HEK293 (cell line): ENCODE results near the gene ARL2BP.

Experiments used
- CTCF ChIA-PET: fragments of 350-600 bp; formaldehyde crosslinking; extraction: SDS; loops from one replicate; lab custom pipeline; 2021; ENCODE audit warnings: antibody characterized with exemption; lab: Yijun Ruan, JAX
- POLR2A ChIA-PET: fragments of 300-600 bp; formaldehyde crosslinking; extraction: SDS; loops from one replicate; lab custom pipeline; 2020; ENCODE audit warnings: antibody characterized with exemption, inconsistent platforms; lab: Yijun Ruan, JAX
- H3K27ac ChIP-seq: fragments of 200-500 bp; sonication (Bioruptor generic); 2 replicates; pipeline ENCODE4 v1.5.1; 2014; ENCODE audit warnings: low read depth, low read length, control low read depth, inconsistent platforms; ENCODE audit errors: extremely low read depth
- H3K36me3 ChIP-seq, 2 experiments: fragments of 200-500 bp in 1 of 2; sonication (Bioruptor generic) in 1 of 2; 1 replicate in 1 of 2; 2 replicates in 1 of 2; pipeline ENCODE4 v1.5.1; 2014 to 2017; ENCODE audit warnings: inconsistent platforms in 2 of 2, low read length in 2 of 2; ENCODE audit not compliant: control insufficient read depth in 2 of 2, insufficient read depth in 1 of 2
- H3K4me1 ChIP-seq: fragments of 200-500 bp; sonication (Bioruptor generic); 2 replicates; pipeline ENCODE4 v1.5.1; 2014; ENCODE audit warnings: mild to moderate bottlenecking, low read length, inconsistent platforms; ENCODE audit not compliant: control insufficient read depth, insufficient read depth
- H3K4me3 ChIP-seq: 2 replicates; pipeline ENCODE4 v1.5.1; 2011; ENCODE audit warnings: low read depth, mild to moderate bottlenecking, control low read depth, low read length, moderate library complexity
- H3K9me3 ChIP-seq: fragments of 200-500 bp; sonication (Bioruptor generic); 2 replicates; pipeline ENCODE4 v1.5.1; 2014; ENCODE audit warnings: low read depth, low read length, inconsistent platforms; ENCODE audit not compliant: control insufficient read depth, insufficient read depth
- BCL11A ChIP-seq: fragments of 450-650 bp; formaldehyde crosslinking; IDR thresholded peaks from 2 replicates; pipeline ENCODE4 v1.5.1; 2016; ENCODE audit warnings: low read depth, missing biosample characterization, missing genetic modification characterization
- BCL11B ChIP-seq: fragments of 450-650 bp; formaldehyde crosslinking; IDR thresholded peaks from 2 replicates; pipeline ENCODE4 v1.5.1; 2016; ENCODE audit warnings: low read depth, missing biosample characterization, missing genetic modification characterization
- GLI2 ChIP-seq: fragments of 450-650 bp; formaldehyde crosslinking; IDR thresholded peaks from 2 replicates; pipeline ENCODE4; 2017; ENCODE audit warnings: missing biosample characterization, missing genetic modification characterization, low read depth, borderline replicate concordance
- GLIS2 ChIP-seq: fragments of 450-650 bp; formaldehyde crosslinking; IDR thresholded peaks from 2 replicates; pipeline ENCODE4 v1.5.1; 2016; ENCODE audit warnings: missing biosample characterization, missing genetic modification characterization
- KLF8 ChIP-seq: fragments of 450-650 bp; formaldehyde crosslinking; IDR thresholded peaks from 2 replicates; pipeline ENCODE4 v1.5.1; 2016; ENCODE audit warnings: missing biosample characterization, missing genetic modification characterization
- OSR2 ChIP-seq: fragments of 450-650 bp; formaldehyde crosslinking; IDR thresholded peaks from 2 replicates; pipeline ENCODE4 v1.5.1; 2016; ENCODE audit warnings: missing biosample characterization, missing genetic modification characterization
- REPIN1 ChIP-seq: fragments of 450-650 bp; formaldehyde crosslinking; IDR thresholded peaks from 2 replicates; pipeline ENCODE4 v1.5.1; 2017; ENCODE audit warnings: missing biosample characterization, missing genetic modification characterization, low read depth
- SP7 ChIP-seq: fragments of 450-650 bp; formaldehyde crosslinking; IDR thresholded peaks from 2 replicates; pipeline ENCODE4 v1.5.1; 2016; ENCODE audit warnings: missing biosample characterization, missing genetic modification characterization
- ZBTB17 ChIP-seq: fragments of 450-650 bp; formaldehyde crosslinking; IDR thresholded peaks from 2 replicates; pipeline ENCODE4 v1.5.1; 2016; ENCODE audit warnings: missing biosample characterization, missing genetic modification characterization
- ZNF121 ChIP-seq: fragments of 450-650 bp; formaldehyde crosslinking; IDR thresholded peaks from 2 replicates; pipeline ENCODE4 v1.5.1; 2016; ENCODE audit warnings: missing biosample characterization, missing genetic modification characterization
- ZNF292 ChIP-seq: fragments of 450-650 bp; formaldehyde crosslinking; IDR thresholded peaks from 2 replicates; pipeline ENCODE4 v1.5.1; 2016; ENCODE audit warnings: low read depth, missing biosample characterization, missing genetic modification characterization, borderline replicate concordance
- ZNF335 ChIP-seq: fragments of 450-650 bp; formaldehyde crosslinking; conservative IDR thresholded peaks from 2 replicates; pipeline ENCODE4 v1.5.1; 2016; ENCODE audit warnings: missing biosample characterization, missing genetic modification characterization
- ZNF366 ChIP-seq: fragments of 450-650 bp; formaldehyde crosslinking; conservative IDR thresholded peaks from 2 replicates; pipeline ENCODE4 v1.5.1; 2016; ENCODE audit warnings: missing biosample characterization, missing genetic modification characterization
- ZNF394 ChIP-seq: fragments of 450-650 bp; formaldehyde crosslinking; IDR thresholded peaks from 2 replicates; pipeline ENCODE4 v1.5.1; 2016; ENCODE audit warnings: missing biosample characterization, missing genetic modification characterization, mild to moderate bottlenecking, moderate library complexity, borderline replicate concordance
- ZNF558 ChIP-seq: fragments of 450-650 bp; formaldehyde crosslinking; IDR thresholded peaks from 2 replicates; pipeline ENCODE4 v1.5.1; 2016; ENCODE audit warnings: missing biosample characterization, missing genetic modification characterization
- ZNF560 ChIP-seq: fragments of 450-650 bp; formaldehyde crosslinking; IDR thresholded peaks from 2 replicates; pipeline ENCODE4 v1.5.1; 2017; ENCODE audit warnings: missing biosample characterization, missing genetic modification characterization, borderline replicate concordance
- ZNF670 ChIP-seq: fragments of 450-650 bp; formaldehyde crosslinking; IDR thresholded peaks from 2 replicates; pipeline ENCODE4 v1.5.1; 2016; ENCODE audit warnings: missing biosample characterization, missing genetic modification characterization, low read depth
- TF ChIP-seq, protein P1 (sequence below): fragments of 450-650 bp; formaldehyde crosslinking; IDR thresholded peaks from 2 replicates; pipeline ENCODE4 v1.5.1; 2017; ENCODE audit warnings: missing biosample characterization, missing genetic modification characterization
- TF ChIP-seq, protein P2 (sequence below): fragments of 450-650 bp; formaldehyde crosslinking; IDR thresholded peaks from 2 replicates; pipeline ENCODE4 v1.5.1; 2017; ENCODE audit warnings: missing biosample characterization, missing genetic modification characterization
- TF ChIP-seq, protein P3 (sequence below): fragments of 450-650 bp; formaldehyde crosslinking; IDR thresholded peaks from 2 replicates; pipeline ENCODE4 v1.5.1; 2016; ENCODE audit warnings: missing biosample characterization, missing genetic modification characterization
- TF ChIP-seq, protein P4 (sequence below): fragments of 450-650 bp; formaldehyde crosslinking; IDR thresholded peaks from 2 replicates; pipeline ENCODE4 v1.5.1; 2016; ENCODE audit warnings: missing biosample characterization, missing genetic modification characterization

ARL2BP gene

DNA sequence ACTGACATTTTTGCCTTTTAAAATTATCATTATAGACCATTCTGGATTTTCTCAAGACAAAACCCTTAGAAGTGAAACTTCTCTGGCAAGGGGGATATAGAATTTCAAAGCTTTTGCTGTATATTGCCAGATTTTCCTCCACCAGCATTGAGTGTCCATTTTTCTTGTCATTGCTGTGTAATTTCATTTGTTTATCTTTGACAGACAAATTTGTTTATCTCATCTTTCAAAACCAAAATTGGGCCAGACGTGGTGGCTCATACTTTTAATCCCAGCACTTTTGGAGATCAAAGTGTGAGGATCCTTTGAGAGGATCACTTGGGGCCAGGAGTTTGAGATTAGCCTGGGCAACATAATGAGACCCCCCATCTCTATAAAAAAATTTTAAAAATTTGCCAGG lies 16.0 kb upstream of the ARL2BP start:
- H3K4me1 ChIP-seq = no peaks in the 10 kb centered on the region
- no peak for TF ChIP-seq ZNF366
- no peak for TF ChIP-seq ZNF560
- H3K36me3 ChIP-seq = peaks cover 25 to 87% of the 10 kb centered on the region in 2 experiments
- H3K4me3 ChIP-seq = no peak overlapping the region
- POLR2A ChIA-PET = no interaction called here
- no peak overlapping the region for H3K27ac ChIP-seq
- no peaks in the 10 kb centered on the region for H3K9me3 ChIP-seq
- CTCF ChIA-PET = no interaction called here

DNA sequence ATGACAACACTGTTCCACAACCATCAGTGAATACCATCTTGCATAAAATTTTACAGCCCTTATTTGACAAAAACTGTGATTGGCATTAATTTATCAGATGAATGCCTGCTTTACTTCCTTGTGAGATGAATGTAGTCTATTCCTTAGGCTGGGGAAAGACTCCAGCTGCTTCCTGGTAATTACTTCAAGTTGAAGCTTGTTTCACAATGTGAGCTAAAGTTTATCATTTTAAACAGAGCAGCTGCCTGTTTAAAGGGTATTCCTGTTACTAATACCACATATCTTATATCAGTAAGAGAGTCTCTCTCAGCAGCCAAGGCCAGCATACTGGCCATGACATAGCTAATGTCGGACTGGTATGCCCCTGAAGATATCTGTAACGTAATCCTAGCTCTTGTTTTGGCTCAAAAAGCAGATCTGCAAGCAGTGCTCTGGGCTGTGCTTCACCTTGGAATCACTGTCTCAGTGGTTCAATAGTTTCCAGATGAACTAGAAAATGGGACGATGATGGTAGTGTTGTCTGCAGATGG lies 13.2 kb upstream of the ARL2BP start:
- no peak overlapping the region for H3K27ac ChIP-seq
- CTCF ChIA-PET = no interaction called here
- H3K9me3 ChIP-seq = no peaks in the 10 kb centered on the region
- TF ChIP-seq ZNF335 (no peak), ZBTB17 (tag by site-specific recombination) (no peak), BCL11B (tag by site-specific recombination) (no peak), KLF8 (tag by site-specific recombination) (no peak), GLIS2 (no peak), OSR2 (tag by site-specific recombination) (no peak), ZNF394 (tag by site-specific recombination) (no peak), REPIN1 (no peak), ZNF121 (tag by site-specific recombination) (no peak), ZNF670 (tag by site-specific recombination) (no peak), ZNF558 (tag by site-specific recombination) (no peak), SP7 (tag by site-specific recombination) (no peak), ZNF292 (tag by site-specific recombination) (no peak), GLI2 (tag by site-specific recombination) (no peak), BCL11A (tag by site-specific recombination) (no peak)
- TF ChIP-seq, protein P1, sequence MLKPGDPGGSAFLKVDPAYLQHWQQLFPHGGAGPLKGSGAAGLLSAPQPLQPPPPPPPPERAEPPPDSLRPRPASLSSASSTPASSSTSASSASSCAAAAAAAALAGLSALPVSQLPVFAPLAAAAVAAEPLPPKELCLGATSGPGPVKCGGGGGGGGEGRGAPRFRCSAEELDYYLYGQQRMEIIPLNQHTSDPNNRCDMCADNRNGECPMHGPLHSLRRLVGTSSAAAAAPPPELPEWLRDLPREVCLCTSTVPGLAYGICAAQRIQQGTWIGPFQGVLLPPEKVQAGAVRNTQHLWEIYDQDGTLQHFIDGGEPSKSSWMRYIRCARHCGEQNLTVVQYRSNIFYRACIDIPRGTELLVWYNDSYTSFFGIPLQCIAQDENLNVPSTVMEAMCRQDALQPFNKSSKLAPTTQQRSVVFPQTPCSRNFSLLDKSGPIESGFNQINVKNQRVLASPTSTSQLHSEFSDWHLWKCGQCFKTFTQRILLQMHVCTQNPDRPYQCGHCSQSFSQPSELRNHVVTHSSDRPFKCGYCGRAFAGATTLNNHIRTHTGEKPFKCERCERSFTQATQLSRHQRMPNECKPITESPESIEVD (tag by site-specific recombination) = no peak
- TF ChIP-seq, protein P2, sequence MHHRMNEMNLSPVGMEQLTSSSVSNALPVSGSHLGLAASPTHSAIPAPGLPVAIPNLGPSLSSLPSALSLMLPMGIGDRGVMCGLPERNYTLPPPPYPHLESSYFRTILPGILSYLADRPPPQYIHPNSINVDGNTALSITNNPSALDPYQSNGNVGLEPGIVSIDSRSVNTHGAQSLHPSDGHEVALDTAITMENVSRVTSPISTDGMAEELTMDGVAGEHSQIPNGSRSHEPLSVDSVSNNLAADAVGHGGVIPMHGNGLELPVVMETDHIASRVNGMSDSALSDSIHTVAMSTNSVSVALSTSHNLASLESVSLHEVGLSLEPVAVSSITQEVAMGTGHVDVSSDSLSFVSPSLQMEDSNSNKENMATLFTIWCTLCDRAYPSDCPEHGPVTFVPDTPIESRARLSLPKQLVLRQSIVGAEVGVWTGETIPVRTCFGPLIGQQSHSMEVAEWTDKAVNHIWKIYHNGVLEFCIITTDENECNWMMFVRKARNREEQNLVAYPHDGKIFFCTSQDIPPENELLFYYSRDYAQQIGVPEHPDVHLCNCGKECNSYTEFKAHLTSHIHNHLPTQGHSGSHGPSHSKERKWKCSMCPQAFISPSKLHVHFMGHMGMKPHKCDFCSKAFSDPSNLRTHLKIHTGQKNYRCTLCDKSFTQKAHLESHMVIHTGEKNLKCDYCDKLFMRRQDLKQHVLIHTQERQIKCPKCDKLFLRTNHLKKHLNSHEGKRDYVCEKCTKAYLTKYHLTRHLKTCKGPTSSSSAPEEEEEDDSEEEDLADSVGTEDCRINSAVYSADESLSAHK (tag by site-specific recombination) = no peak
- TF ChIP-seq, protein P3, sequence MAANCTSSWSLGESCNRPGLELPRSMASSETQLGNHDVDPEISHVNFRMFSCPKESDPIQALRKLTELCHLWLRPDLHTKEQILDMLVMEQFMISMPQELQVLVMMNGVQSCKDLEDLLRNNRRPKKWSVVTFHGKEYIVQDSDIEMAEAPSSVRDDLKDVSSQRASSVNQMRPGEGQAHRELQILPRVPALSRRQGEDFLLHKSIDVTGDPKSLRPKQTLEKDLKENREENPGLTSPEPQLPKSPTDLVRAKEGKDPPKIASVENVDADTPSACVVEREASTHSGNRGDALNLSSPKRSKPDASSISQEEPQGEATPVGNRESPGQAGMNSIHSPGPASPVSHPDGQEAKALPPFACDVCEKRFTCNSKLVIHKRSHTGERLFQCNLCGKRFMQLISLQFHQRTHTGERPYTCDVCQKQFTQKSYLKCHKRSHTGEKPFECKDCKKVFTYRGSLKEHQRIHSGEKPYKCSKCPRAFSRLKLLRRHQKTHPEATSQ (tag by site-specific recombination) = no peak
- TF ChIP-seq, protein P4, sequence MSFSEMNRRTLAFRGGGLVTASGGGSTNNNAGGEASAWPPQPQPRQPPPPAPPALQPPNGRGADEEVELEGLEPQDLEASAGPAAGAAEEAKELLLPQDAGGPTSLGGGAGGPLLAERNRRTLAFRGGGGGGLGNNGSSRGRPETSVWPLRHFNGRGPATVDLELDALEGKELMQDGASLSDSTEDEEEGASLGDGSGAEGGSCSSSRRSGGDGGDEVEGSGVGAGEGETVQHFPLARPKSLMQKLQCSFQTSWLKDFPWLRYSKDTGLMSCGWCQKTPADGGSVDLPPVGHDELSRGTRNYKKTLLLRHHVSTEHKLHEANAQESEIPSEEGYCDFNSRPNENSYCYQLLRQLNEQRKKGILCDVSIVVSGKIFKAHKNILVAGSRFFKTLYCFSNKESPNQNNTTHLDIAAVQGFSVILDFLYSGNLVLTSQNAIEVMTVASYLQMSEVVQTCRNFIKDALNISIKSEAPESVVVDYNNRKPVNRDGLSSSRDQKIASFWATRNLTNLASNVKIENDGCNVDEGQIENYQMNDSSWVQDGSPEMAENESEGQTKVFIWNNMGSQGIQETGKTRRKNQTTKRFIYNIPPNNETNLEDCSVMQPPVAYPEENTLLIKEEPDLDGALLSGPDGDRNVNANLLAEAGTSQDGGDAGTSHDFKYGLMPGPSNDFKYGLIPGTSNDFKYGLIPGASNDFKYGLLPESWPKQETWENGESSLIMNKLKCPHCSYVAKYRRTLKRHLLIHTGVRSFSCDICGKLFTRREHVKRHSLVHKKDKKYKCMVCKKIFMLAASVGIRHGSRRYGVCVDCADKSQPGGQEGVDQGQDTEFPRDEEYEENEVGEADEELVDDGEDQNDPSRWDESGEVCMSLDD = no peak
- TF ChIP-seq, all 188 proteins: peak for 0
- peaks cover 25 to 83% of the 10 kb centered on the region in 2 experiments for H3K36me3 ChIP-seq
- no peak overlapping the region for H3K4me3 ChIP-seq
- POLR2A ChIA-PET = interaction anchor here (0.7 to 0.9 kb wide), 2 partner anchors 10 to 46 kb away, joined by 3 to 5 read pairs; partner anchors contain the start of genes PSME3IP1 and RSPRY1
- H3K4me1 ChIP-seq = peaks cover 7% of the 10 kb centered on the region; the same call in 1 of the 2 replicates
